HepG2 (cell line): ENCODE results near the gene NEK5. TPM values are rescaled to one million over a fixed set of nuclear protein-coding genes. Genes with fewer than 3 reads are reported as not detected.

Experiments used
- CBX5 ChIP-seq: sonication (generic); formaldehyde crosslinking; IDR thresholded peaks from 2 replicates; pipeline ENCODE4 v1.4.0; 2020; ENCODE audit warnings: missing genetic modification reagents, borderline replicate concordance
- EZH2 ChIP-seq: conservative IDR thresholded peaks from 2 replicates; pipeline ENCODE4 v1.6.1; 2012; ENCODE audit warnings: mild to moderate bottlenecking, low read depth, low read length, moderate library complexity
- FOXC1 ChIP-seq: sonication (generic); formaldehyde crosslinking; IDR thresholded peaks from 2 replicates; pipeline ENCODE4 v1.8.0; 2022; ENCODE audit warnings: mild to moderate bottlenecking, missing genetic modification reagents, borderline replicate concordance
- HCFC1 ChIP-seq: fragments of 150-350 bp; IDR thresholded peaks from 2 replicates; pipeline ENCODE4 v1.6.1; 2014; ENCODE audit warnings: low read depth, low read length
- KLF6 ChIP-seq: IDR thresholded peaks from 2 replicates; pipeline ENCODE4 v1.8.0; 2016; ENCODE audit warnings: missing biosample characterization, missing genetic modification reagents
- MATR3 ChIP-seq: sonication (generic); formaldehyde crosslinking; IDR thresholded peaks from 2 replicates; pipeline ENCODE4 v1.4.0; 2020; ENCODE audit warnings: missing genetic modification reagents
- MZF1 ChIP-seq: sonication (generic); formaldehyde crosslinking; IDR thresholded peaks from 2 replicates; pipeline ENCODE4 v1.8.1; 2023; ENCODE audit warnings: mild to moderate bottlenecking, missing genetic modification reagents, borderline replicate concordance
- NCOA1 ChIP-seq: sonication (generic); formaldehyde crosslinking; IDR thresholded peaks from 2 replicates; pipeline ENCODE4 v1.9.0; 2021; ENCODE audit warnings: missing genetic modification reagents
- NFYB ChIP-seq: sonication (generic); formaldehyde crosslinking; IDR thresholded peaks from 2 replicates; pipeline ENCODE4 v1.4.0; 2020; ENCODE audit warnings: missing genetic modification reagents
- NR1H2 ChIP-seq: sonication (generic); formaldehyde crosslinking; IDR thresholded peaks from 2 replicates; pipeline ENCODE4 v1.8.1; 2022; ENCODE audit warnings: low read depth, missing genetic modification reagents, borderline replicate concordance
- PAWR ChIP-seq: sonication (generic); formaldehyde crosslinking; IDR thresholded peaks from 2 replicates; pipeline ENCODE4 v1.4.0; 2020; ENCODE audit warnings: missing genetic modification reagents, mild to moderate bottlenecking, borderline replicate concordance
- RBM39 ChIP-seq: fragments of 200-400 bp; formaldehyde crosslinking; IDR thresholded peaks from one replicate; pipeline ENCODE4 v1.6.1; 2018; ENCODE audit warnings: antibody characterized with exemption, mild to moderate bottlenecking, low read depth, low read length; ENCODE audit not compliant: poor library complexity, severe bottlenecking
- SP1 ChIP-seq, 2 experiments: fragments of 450-650 bp in 1 of 2; sonication (generic) in 1 of 2; formaldehyde crosslinking in 1 of 2; IDR thresholded peaks; 2 replicates each; pipeline versions ENCODE4 v1.4.0 to v1.6.1; 2016 to 2020; ENCODE audit warnings: missing genetic modification reagents in 1 of 2
- STAG1 ChIP-seq: sonication (generic); formaldehyde crosslinking; IDR thresholded peaks from 2 replicates; pipeline ENCODE4 v1.4.0; 2020; ENCODE audit warnings: missing genetic modification reagents
- SUZ12 ChIP-seq: fragments of 150-350 bp; IDR thresholded peaks from 2 replicates; pipeline ENCODE4 v1.6.1; 2014; ENCODE audit warnings: low read depth, low read length
- ZNF30 ChIP-seq: sonication (generic); formaldehyde crosslinking; IDR thresholded peaks from 2 replicates; pipeline ENCODE4 v1.5.0; 2020; ENCODE audit warnings: mild to moderate bottlenecking, missing genetic modification reagents
- ZNF460 ChIP-seq: sonication (generic); formaldehyde crosslinking; IDR thresholded peaks from 2 replicates; pipeline ENCODE4 v1.5.1; 2020; ENCODE audit warnings: missing genetic modification reagents, mild to moderate bottlenecking, borderline replicate concordance
- ZNF607 ChIP-seq: sonication (generic); formaldehyde crosslinking; IDR thresholded peaks from 2 replicates; pipeline ENCODE4 v1.5.1; 2020; ENCODE audit warnings: missing genetic modification reagents, mild to moderate bottlenecking, borderline replicate concordance
- ZNF614 ChIP-seq: IDR thresholded peaks from 2 replicates; pipeline ENCODE4 v1.6.1; 2018; ENCODE audit warnings: missing biosample characterization, missing genetic modification reagents, inconsistent platforms, borderline replicate concordance
- ZNF629 ChIP-seq: sonication (generic); formaldehyde crosslinking; conservative IDR thresholded peaks from 2 replicates; pipeline ENCODE4 v1.5.0; 2020; ENCODE audit warnings: missing genetic modification reagents
- ZNF83 ChIP-seq: sonication (generic); formaldehyde crosslinking; IDR thresholded peaks from 2 replicates; pipeline ENCODE4 v1.4.0; 2020; ENCODE audit warnings: missing genetic modification reagents, mild to moderate bottlenecking, borderline replicate concordance
- polyA plus RNA-seq, 8 experiments: library from polyadenylated mRNA; depleted of rRNA in 3 of 8; stranded (reverse) in 7 of 8; unstranded in 1 of 8; fragments of >200 nt; fragmentation: Illumina TruSeq in 4 of 8; extraction: Trizol in 4 of 8; gene quantifications; 2 replicates each; pipeline versions ENCODE4 v1.2.1 to v1.2.3, GENCODE V29; 2011 to 2016; ENCODE audit warnings: low read depth in 4 of 8, missing spikeins in 1 of 8, mixed read lengths in 1 of 8; ENCODE audit not compliant: insufficient read depth in 1 of 8
- total RNA-seq, 5 experiments: library from RNA; depleted of rRNA; stranded (reverse); fragments of >200 nt; fragmentation: Illumina TruSeq; extraction: Trizol; gene quantifications; 2 replicates each; pipeline ENCODE4 v1.2.3, GENCODE V29; 2016; ENCODE audit warnings: low read depth in 1 of 5
- TF ChIP-seq, protein P1 (sequence below): sonication (generic); formaldehyde crosslinking; IDR thresholded peaks from 2 replicates; pipeline ENCODE4 v1.5.0; 2020; ENCODE audit warnings: missing genetic modification reagents, mild to moderate bottlenecking, borderline replicate concordance
- TF ChIP-seq, protein P2 (sequence below): sonication (generic); formaldehyde crosslinking; IDR thresholded peaks from 2 replicates; pipeline ENCODE4 v1.5.0; 2020; ENCODE audit warnings: missing genetic modification reagents
- TF ChIP-seq, protein P3 (sequence below): sonication (generic); formaldehyde crosslinking; IDR thresholded peaks from 2 replicates; pipeline ENCODE4 v1.5.1; 2020; ENCODE audit warnings: missing genetic modification reagents, mild to moderate bottlenecking, borderline replicate concordance
- TF ChIP-seq, protein P4 (sequence below): sonication (generic); formaldehyde crosslinking; IDR thresholded peaks from 2 replicates; pipeline ENCODE4 v1.4.0; 2020; ENCODE audit warnings: missing genetic modification reagents

Gene NEK5
- total and polyA plus RNA-seq, 2 of the 13 experiments (the other 11 are each of a cell fraction or from before 2014, with no cell fraction given) = 0.12 to 0.22 TPM

DNA sequence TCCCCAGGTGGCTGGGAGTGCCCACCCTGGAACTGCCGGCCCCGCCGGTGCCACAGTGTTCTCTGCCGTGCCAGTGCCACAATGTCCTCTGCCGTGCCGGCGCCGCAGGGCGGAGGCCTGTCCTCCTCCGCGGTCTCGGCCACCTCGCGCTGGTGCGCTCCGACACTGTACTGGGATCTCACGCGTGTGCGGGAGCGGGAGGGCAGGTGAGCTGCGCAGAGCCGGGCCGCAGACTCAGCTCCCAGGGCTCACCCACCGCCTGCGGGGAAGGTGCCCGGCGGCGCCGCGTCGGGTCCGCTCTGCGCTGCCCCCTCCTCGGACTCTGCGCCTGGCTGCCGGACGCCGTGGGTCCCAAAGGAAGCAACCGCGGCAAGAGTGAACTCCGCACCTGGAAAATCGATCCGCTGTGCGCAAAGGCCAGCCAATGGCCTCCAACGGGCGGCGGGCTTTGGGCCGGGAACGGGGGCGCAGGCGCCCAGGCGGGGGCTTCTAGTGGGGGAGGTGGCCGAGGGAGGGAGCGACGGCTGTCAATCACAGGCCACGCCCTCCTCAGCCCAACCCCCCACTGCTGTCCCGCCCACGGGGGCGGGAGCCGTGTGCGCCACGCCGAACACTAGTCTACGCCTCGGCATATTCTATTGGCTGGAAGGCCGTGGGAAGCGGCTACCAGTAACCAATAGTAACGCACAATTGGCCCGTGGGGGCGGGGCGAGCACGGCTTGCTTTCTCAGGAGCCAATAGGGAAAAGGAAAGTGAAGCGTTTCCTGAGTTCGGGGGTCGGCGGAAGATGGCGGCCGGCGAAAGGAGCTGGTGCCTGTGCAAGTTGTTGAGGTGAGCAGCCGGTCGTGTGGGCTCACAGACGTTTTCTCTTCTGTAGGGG lies 117.0 kb downstream of the NEK5 start, which contains the start of gene ALG11 (continued):
- TF ChIP-seq CBX5 (CRISPR knock-in tag) (no peak), ZNF83 (peak; percentile 64; the same call in 1 of the 2 replicates), SP1 (IDR thresholded peaks at IDR 0.05) (peak; percentile 66; the same call in 1 of the 2 replicates), SP1 (CRISPR knock-in tag; IDR thresholded peaks at IDR 0.05) (peak; percentile 99), ZNF460 (CRISPR knock-in tag) (peak; percentile 50; the same call in 1 of the 2 replicates), RBM39 (peak; percentile 96), ZNF30 (CRISPR knock-in tag) (no peak; the same call in 1 of the 2 replicates), EZH2 (no peak), STAG1 (CRISPR knock-in tag) (no peak; the same call in 1 of the 2 replicates), MZF1 (no peak), NFYB (CRISPR knock-in tag) (peak; percentile 94), KLF6 (CRISPR knock-in tag) (0 out of 2 replicates have a peak, but pooled peaks have one; percentile 70), ZNF629 (CRISPR knock-in tag) (peak; percentile 67; the same call in 1 of the 2 replicates), FOXC1 (CRISPR knock-in tag) (peak; percentile 98), NCOA1 (CRISPR knock-in tag) (peak; percentile 94; the same call in 1 of the 2 replicates), NR1H2 (CRISPR knock-in tag) (peak; percentile 49; the same call in 1 of the 2 replicates), ZNF607 (CRISPR knock-in tag) (peak; percentile 98), HCFC1 (no peak), PAWR (CRISPR knock-in tag) (no peak; the same call in 1 of the 2 replicates), SUZ12 (no peak), MATR3 (no peak), ZNF614 (CRISPR knock-in tag) (peak; percentile 74; the same call in 1 of the 2 replicates)
- TF ChIP-seq, protein P1, sequence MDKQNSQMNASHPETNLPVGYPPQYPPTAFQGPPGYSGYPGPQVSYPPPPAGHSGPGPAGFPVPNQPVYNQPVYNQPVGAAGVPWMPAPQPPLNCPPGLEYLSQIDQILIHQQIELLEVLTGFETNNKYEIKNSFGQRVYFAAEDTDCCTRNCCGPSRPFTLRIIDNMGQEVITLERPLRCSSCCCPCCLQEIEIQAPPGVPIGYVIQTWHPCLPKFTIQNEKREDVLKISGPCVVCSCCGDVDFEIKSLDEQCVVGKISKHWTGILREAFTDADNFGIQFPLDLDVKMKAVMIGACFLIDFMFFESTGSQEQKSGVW (CRISPR knock-in tag) = no peak
- TF ChIP-seq, protein P2, sequence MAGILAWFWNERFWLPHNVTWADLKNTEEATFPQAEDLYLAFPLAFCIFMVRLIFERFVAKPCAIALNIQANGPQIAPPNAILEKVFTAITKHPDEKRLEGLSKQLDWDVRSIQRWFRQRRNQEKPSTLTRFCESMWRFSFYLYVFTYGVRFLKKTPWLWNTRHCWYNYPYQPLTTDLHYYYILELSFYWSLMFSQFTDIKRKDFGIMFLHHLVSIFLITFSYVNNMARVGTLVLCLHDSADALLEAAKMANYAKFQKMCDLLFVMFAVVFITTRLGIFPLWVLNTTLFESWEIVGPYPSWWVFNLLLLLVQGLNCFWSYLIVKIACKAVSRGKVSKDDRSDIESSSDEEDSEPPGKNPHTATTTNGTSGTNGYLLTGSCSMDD (CRISPR knock-in tag) = no peak
- TF ChIP-seq, protein P3, sequence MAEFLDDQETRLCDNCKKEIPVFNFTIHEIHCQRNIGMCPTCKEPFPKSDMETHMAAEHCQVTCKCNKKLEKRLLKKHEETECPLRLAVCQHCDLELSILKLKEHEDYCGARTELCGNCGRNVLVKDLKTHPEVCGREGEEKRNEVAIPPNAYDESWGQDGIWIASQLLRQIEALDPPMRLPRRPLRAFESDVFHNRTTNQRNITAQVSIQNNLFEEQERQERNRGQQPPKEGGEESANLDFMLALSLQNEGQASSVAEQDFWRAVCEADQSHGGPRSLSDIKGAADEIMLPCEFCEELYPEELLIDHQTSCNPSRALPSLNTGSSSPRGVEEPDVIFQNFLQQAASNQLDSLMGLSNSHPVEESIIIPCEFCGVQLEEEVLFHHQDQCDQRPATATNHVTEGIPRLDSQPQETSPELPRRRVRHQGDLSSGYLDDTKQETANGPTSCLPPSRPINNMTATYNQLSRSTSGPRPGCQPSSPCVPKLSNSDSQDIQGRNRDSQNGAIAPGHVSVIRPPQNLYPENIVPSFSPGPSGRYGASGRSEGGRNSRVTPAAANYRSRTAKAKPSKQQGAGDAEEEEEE (CRISPR knock-in tag) = 0 out of 2 replicates have a peak, but pooled peaks have one; percentile 6
- TF ChIP-seq, protein P4, sequence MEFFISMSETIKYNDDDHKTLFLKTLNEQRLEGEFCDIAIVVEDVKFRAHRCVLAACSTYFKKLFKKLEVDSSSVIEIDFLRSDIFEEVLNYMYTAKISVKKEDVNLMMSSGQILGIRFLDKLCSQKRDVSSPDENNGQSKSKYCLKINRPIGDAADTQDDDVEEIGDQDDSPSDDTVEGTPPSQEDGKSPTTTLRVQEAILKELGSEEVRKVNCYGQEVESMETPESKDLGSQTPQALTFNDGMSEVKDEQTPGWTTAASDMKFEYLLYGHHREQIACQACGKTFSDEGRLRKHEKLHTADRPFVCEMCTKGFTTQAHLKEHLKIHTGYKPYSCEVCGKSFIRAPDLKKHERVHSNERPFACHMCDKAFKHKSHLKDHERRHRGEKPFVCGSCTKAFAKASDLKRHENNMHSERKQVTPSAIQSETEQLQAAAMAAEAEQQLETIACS (CRISPR knock-in tag) = no peak
